ENCODE measurements around the gene WASF3.
A peak's percentile ranks its signal among the peaks of the same experiment; 100 is the strongest.

Gene WASF3

GRCh38 chr13:26688286-26688685 is 130.8 kb downstream of the WASF3 start:
- no peak for DNase-seq

GRCh38 chr13:26688980-26689379 is 131.5 kb downstream of the WASF3 start:
- DNase-seq, result no peak

- no peak for DNase-seq
Observed at GRCh38 chr13:26693749-26694463, 136.4 kb downstream of the WASF3 start.

- no peak for DNase-seq
Observed at GRCh38 chr13:26694609-26695359, 137.3 kb downstream of the WASF3 start.

GRCh38 chr13:26695360-26695705 is 137.8 kb downstream of the WASF3 start:
- DNase-seq, result no peak

GRCh38 chr13:26695891-26696311 is 138.4 kb downstream of the WASF3 start:
- DNase-seq, result no peak

GRCh38 chr13:26697069-26697955 is 139.8 kb downstream of the WASF3 start:
- DNase-seq, result no peak

- DNase-seq, result peak; percentile 86
Observed at GRCh38 chr13:26698392-26699196, 141.1 kb downstream of the WASF3 start.

- no peak for DNase-seq
Observed at GRCh38 chr13:26699197-26699490, 141.7 kb downstream of the WASF3 start.

- no peak for DNase-seq
Observed at GRCh38 chr13:26705536-26705935, 148.1 kb downstream of the WASF3 start.

- DNase-seq, result no peak
Observed at GRCh38 chr13:26706381-26706780, 148.9 kb downstream of the WASF3 start.

GRCh38 chr13:26707122-26708006 is 149.9 kb downstream of the WASF3 start:
- peak; percentile 76 for DNase-seq

GRCh38 chr13:26708007-26708297 is 150.5 kb downstream of the WASF3 start:
- DNase-seq, result no peak

- no peak for DNase-seq
Observed at GRCh38 chr13:26709461-26709860, 152.0 kb downstream of the WASF3 start.

GRCh38 chr13:26710166-26710565 is 152.7 kb downstream of the WASF3 start:
- no peak for DNase-seq

- DNase-seq, result no peak
Observed at GRCh38 chr13:26711211-26711610, 153.7 kb downstream of the WASF3 start.

- DNase-seq, result no peak
Observed at GRCh38 chr13:26713341-26713740, 155.9 kb downstream of the WASF3 start.

GRCh38 chr13:26716984-26717383 is 159.5 kb downstream of the WASF3 start:
- no peak for DNase-seq

- DNase-seq, result no peak
Observed at GRCh38 chr13:26718146-26718545, 160.7 kb downstream of the WASF3 start.

- no peak for DNase-seq
Observed at GRCh38 chr13:26718872-26719271, 161.4 kb downstream of the WASF3 start.

- DNase-seq, result peak; percentile 81
Observed at GRCh38 chr13:26719356-26719945, 162.0 kb downstream of the WASF3 start.

Measured in NCI-H1092 treated with DMSO at 0.1 percent for 48 hours (cell line).